Measurements from ENCODE around the gene MCM6.

DNA sequence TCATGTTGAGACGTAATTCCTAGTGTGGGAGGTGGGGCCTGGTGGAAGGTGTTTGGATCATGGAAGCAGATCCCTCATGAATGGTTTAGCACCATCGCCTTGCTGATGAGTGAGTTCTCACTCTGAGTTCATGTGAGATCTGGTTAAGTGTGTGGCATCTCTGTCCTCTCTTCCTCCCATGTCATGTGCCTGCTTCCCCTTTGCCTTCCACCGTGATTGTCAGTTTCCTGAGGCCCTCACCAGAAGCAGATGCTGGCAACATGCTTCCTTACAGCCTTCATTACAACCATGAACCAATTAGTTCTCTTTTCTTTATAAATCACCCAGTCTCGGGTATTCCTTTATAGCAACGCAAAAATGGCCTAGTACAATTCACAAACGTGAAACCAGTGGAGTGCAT, 14.6 kb upstream of the MCM6 start:
- TF ChIP-seq CTCF (IDR thresholded peaks at IDR 0.05; ENCODE audit: insufficient read depth, low read depth, low read length) (no peak), EZH2 (IDR thresholded peaks at IDR 0.05; ENCODE audit: insufficient read depth, low read length) (no peak)

Measured in astrocyte (in vitro differentiated cells and primary cell).